Immature natural killer cell (primary cell): Measurements from ENCODE around the gene PREX1. TPM values are rescaled to one million over a fixed set of nuclear protein-coding genes. Genes with fewer than 3 reads are reported as not detected.

Experiments
- DNase-seq, 3 donors: peaks; one replicate each; pipeline ENCODE4 v3.0.0; 2022; ENCODE audit warnings: mixed read lengths in 1 of 3
- H3K27ac Mint-ChIP-seq, 6 donors: one replicate each; pipeline ENCODE4 v1.8.0; 2020; ENCODE audit warnings: mixed read lengths in 6 of 6, mild to moderate bottlenecking in 5 of 6, inconsistent platforms in 4 of 6, moderate library complexity in 3 of 6
- H3K27me3 Mint-ChIP-seq, 3 donors: one replicate each; pipeline ENCODE4 v1.8.0; 2020 to 2021; ENCODE audit warnings: low read depth in 3 of 3, mild to moderate bottlenecking in 3 of 3, mixed read lengths in 3 of 3, moderate library complexity in 3 of 3, inconsistent platforms in 1 of 3
- H3K36me3 Mint-ChIP-seq, 3 donors: one replicate each; pipeline ENCODE4 v1.8.0; 2020; ENCODE audit warnings: mixed read lengths in 3 of 3, inconsistent platforms in 2 of 3, mild to moderate bottlenecking in 2 of 3
- H3K4me1 Mint-ChIP-seq, 2 donors: one replicate each; pipeline ENCODE4 v1.8.0; 2020; ENCODE audit warnings: inconsistent platforms in 2 of 2, mild to moderate bottlenecking in 2 of 2, mixed read lengths in 2 of 2, moderate library complexity in 1 of 2
- H3K4me3 Mint-ChIP-seq, 5 donors: one replicate each; pipeline ENCODE4 v1.8.0; 2020; ENCODE audit warnings: mild to moderate bottlenecking in 5 of 5, mixed read lengths in 5 of 5, inconsistent platforms in 3 of 5, moderate library complexity in 3 of 5
- H3K9me3 Mint-ChIP-seq, 6 donors: one replicate each; pipeline ENCODE4 v1.8.0; 2020; ENCODE audit warnings: mild to moderate bottlenecking in 6 of 6, mixed read lengths in 6 of 6, inconsistent platforms in 4 of 6, moderate library complexity in 3 of 6
- polyA plus RNA-seq, 3 donors: library from polyadenylated mRNA; unstranded; fragments of 300-500 nt; fragmentation: Illumina TruSeq; gene quantifications; one replicate each; pipeline ENCODE4 v1.2.3, GENCODE V29; 2021

The PREX1 gene
- polyA plus RNA-seq, 3 donors from 2014 or later: 30.5 to 94.3 (median 54.9) TPM

DNA sequence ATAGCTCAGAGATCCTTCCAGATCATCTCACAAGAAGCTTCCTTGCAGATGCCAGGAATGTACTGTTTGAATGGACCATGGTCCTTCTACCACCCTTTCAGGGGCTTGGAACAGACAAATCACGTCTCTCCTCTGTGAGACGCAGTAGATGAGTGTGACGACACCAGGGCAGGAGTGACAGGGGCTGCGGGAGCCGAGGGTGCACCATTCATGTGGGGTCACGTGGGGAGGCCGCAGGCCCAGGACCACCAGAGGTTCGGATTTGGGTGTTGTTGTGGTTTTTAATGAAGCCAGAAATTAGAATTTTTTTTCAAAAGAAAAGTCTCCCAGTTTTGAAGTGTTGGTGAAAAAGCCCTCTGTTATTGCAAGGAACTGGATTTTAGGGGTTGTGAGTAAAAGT is 79.2 kb downstream of the PREX1 start:
- peaks cover 27 to 82% of the 10 kb centered on the region in 2 donors for H3K4me1 Mint-ChIP-seq
- no peak for DNase-seq
- H3K36me3 Mint-ChIP-seq: peaks cover 10 to 17% (median 16%) of the 10 kb centered on the region in 3 donors
- peak overlapping the region; percentile 85 to 96 (median 94) for H3K27ac Mint-ChIP-seq
- no peaks in the 10 kb centered on the region for H3K9me3 Mint-ChIP-seq
- H3K4me3 Mint-ChIP-seq: peak overlapping the region; percentile 46 to 76 (median 67)
- H3K27me3 Mint-ChIP-seq: peaks cover 2 to 8% (median 4%) of the 10 kb centered on the region in 3 donors

DNA sequence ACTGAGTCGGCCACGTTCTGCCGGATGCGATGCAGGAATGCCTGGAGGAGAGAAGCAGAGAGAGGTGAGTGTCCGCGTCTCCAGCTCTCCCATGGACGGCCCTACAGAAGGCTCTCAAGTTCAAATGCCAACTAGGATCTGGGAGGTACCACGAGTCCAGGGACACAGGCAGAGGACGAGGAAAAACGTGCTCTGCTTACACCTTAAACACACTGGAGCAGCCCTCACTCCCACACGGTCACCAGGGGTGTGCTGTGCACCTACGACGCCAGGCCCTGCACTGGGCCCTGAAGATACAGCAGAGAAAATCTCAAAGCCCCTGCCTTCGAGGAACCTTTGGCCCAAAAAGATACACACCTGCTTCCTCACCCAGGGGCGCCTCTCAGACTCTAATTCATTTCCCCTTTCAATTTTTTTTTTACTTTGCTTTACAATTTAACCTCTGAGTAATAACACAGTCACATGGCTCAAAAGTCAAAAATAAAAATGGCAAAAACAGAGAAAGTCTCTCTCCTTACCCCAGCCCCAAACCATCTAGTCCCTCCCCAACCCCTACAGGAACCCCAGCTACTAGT is 79.9 kb downstream of the PREX1 start:
- DNase-seq: no peak
- peak overlapping the region; percentile 85 to 96 (median 94) for H3K27ac Mint-ChIP-seq
- H3K4me1 Mint-ChIP-seq: peaks cover 34 to 82% of the 10 kb centered on the region in 2 donors
- peak overlapping the region; percentile 46 to 76 (median 67) for H3K4me3 Mint-ChIP-seq
- H3K9me3 Mint-ChIP-seq: no peaks in the 10 kb centered on the region
- H3K27me3 Mint-ChIP-seq: peaks cover 2 to 8% (median 4%) of the 10 kb centered on the region in 3 donors
- H3K36me3 Mint-ChIP-seq: peaks cover 14 to 20% (median 15%) of the 10 kb centered on the region in 3 donors

DNA sequence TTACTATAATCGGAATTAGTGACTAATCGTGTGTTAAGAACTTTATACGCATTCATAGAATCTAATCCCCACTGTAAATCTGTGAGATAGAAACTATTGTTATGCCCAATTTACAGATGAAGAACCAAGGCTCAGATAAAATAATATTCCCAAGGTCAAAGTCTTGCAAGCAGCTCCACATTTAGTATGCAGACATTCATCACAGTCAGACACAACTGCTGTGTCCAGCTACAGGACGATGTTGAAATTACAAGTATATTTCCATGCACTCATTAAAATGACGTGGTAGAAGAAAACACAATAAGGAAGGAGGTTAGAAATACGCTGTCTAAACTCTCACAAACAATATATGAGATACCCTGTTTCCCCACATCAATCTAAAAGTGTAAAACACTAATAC is 82.5 kb downstream of the PREX1 start:
- H3K4me3 Mint-ChIP-seq: no peak overlapping the region
- H3K36me3 Mint-ChIP-seq: peaks cover 17 to 30% (median 20%) of the 10 kb centered on the region in 3 donors
- DNase-seq: no peak
- H3K4me1 Mint-ChIP-seq: peaks cover 52 to 70% of the 10 kb centered on the region in 2 donors
- peaks cover 1 to 5% (median 3%) of the 10 kb centered on the region in 3 donors for H3K27me3 Mint-ChIP-seq
- H3K9me3 Mint-ChIP-seq: no peaks in the 10 kb centered on the region
- peak overlapping the region; percentile 27 to 82 (median 50) for H3K27ac Mint-ChIP-seq

DNA sequence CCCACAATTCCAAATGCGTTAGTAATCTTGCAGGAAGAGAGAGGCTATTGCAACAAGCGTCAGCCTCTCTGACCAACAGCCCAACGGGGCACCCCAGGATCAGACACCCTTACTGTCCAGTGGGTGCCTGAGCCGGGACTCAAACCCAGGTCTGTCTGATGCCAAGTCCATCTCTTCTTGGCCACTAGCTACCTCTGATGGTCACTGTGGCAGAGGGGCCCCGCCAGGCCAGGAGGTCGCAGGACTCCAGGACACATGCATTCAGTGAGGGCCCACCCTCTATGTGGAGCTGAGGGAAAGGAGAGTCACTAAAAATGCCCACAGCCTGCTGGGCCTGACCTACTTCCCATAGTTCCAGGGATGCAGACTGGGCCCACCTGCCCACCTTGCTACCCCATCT is 83.3 kb downstream of the PREX1 start:
- no peak for DNase-seq
- Mint-ChIP-seq H3K27me3 (peaks cover 1 to 8% (median 5%) of the 10 kb centered on the region in 3 donors), H3K27ac (peak overlapping the region in 4 of 6 donors; percentile 18 to 49 (median 27)), H3K9me3 (no peaks in the 10 kb centered on the region), H3K4me3 (no peak overlapping the region), H3K4me1 (peaks cover 60 to 70% of the 10 kb centered on the region in 2 donors), H3K36me3 (peaks cover 19 to 31% (median 21%) of the 10 kb centered on the region in 3 donors)

DNA sequence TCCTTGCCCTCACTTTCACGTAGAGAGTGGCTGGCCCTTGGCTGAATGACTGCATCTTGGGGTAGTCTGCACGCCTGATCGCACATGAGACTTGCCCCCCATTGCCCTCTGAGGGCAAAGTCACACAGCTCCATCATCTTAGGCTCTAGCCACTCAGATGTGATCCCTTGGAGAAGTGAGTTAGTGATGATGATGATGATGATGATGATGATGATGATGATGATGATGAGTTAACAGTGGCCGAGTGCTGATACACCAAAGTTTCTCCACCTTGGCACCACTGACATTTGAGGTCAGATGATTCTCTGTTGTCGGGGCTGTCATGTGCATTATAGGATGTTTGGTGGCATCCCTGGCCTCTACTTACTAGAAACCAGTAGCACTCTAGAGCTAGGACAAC is 84.0 kb downstream of the PREX1 start:
- peaks cover 19 to 35% (median 21%) of the 10 kb centered on the region in 3 donors for H3K36me3 Mint-ChIP-seq
- peak overlapping the region in 3 of 6 donors; percentile 5 to 60 (median 49) for H3K27ac Mint-ChIP-seq
- DNase-seq: no peak
- H3K9me3 Mint-ChIP-seq: no peaks in the 10 kb centered on the region
- H3K27me3 Mint-ChIP-seq: peaks cover 0 to 10% (median 7%) of the 10 kb centered on the region in 3 donors
- no peak overlapping the region for H3K4me3 Mint-ChIP-seq
- peaks cover 67 to 70% of the 10 kb centered on the region in 2 donors for H3K4me1 Mint-ChIP-seq

DNA sequence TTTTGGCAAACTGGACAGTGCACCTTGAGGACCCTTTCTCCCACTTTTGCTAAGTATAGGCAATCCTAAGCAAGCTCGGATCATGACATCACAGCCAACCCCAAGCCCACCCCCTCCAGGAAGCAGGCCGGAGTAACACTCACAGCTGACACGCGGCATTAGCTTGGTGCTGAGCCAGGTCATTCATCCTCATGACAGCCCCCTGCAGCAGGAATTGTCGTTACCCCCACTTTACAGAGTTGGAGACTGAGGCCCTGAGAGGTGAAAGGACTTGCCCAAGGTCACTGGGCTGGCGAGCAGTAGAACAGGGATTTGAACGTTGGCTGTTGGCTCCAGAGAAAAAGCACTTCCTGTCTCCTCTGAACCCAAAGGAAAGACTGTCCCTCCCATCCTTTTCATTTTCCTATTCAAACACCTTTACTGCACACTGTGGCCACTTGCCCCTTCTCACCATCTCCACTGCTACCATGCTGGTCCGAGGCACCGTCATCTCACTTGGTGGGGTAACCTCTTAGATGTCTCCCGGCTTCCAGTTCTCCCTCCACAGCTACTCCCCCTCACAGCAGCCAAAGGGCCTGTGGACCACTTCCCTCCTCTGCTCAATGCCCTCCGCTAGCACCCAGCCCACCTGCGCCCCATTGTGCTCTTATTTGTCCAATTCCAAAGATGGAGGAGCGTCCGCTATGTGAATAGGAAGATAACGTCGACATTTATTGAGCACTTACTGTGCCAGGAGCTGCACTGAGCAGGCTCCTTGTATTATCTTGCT is 84.7 kb downstream of the PREX1 start:
- H3K4me3 Mint-ChIP-seq: no peak overlapping the region
- H3K4me1 Mint-ChIP-seq: peaks cover 70 to 74% of the 10 kb centered on the region in 2 donors
- H3K27me3 Mint-ChIP-seq: peaks cover 0 to 10% (median 3%) of the 10 kb centered on the region in 3 donors
- no peak for DNase-seq
- H3K9me3 Mint-ChIP-seq: no peaks in the 10 kb centered on the region
- H3K36me3 Mint-ChIP-seq: peaks cover 19 to 35% (median 21%) of the 10 kb centered on the region in 3 donors
- H3K27ac Mint-ChIP-seq: peak overlapping the region; percentile 12 to 81 (median 70)

DNA sequence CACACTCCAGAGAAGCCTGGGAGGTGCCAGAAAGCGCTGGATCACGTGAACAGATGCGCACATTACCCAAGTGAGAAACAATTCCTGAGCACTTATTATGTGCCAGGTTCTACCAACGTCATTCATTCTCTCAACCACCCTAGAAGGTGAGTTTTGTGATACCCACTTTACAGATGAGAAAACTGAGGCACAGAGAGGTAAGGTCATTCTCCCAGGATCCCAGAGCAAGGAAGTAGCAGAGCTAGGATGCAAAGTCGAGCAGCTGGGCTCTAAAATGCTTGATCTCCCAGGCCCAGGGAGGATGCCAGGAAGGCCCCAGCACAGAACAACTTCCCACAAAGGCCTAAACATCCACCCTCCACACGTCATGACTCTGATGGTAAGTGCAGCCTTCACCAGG is 85.6 kb downstream of the PREX1 start:
- Mint-ChIP-seq H3K27ac (peak overlapping the region in 2 of 6 donors; percentile 20 to 45), H3K36me3 (peaks cover 21 to 39% (median 23%) of the 10 kb centered on the region in 3 donors), H3K4me1 (peaks cover 71 to 83% of the 10 kb centered on the region in 2 donors), H3K4me3 (no peak overlapping the region), H3K9me3 (no peaks in the 10 kb centered on the region), H3K27me3 (peaks cover 0 to 13% (median 3%) of the 10 kb centered on the region in 3 donors)
- no peak for DNase-seq

DNA sequence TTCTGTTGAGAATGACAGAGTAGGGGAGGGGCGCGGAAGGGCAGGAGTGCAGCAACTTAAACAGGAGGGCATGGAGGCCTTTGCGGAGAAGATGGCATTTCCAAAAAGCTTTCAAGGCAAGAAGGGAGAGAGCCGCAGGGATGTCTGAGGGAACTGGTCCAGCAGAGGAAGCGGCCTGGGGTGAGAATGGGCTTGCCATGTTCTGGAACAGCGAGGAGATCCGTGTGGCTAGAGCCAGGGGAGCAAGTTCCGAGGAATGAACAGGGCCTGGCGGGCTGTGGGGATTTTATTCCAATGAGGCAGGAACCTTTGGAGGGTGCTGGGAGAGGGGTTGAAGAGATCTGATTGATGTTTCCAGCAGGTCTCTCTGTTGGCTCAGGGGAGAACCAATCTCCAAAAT is 86.1 kb downstream of the PREX1 start:
- H3K9me3 Mint-ChIP-seq: no peaks in the 10 kb centered on the region
- peaks cover 21 to 44% (median 23%) of the 10 kb centered on the region in 3 donors for H3K36me3 Mint-ChIP-seq
- DNase-seq: no peak
- H3K4me1 Mint-ChIP-seq: peaks cover 72 to 84% of the 10 kb centered on the region in 2 donors
- H3K27ac Mint-ChIP-seq: peak overlapping the region; percentile 21 to 75 (median 46)
- H3K4me3 Mint-ChIP-seq: no peak overlapping the region
- H3K27me3 Mint-ChIP-seq: peaks cover 0 to 13% (median 3%) of the 10 kb centered on the region in 3 donors

DNA sequence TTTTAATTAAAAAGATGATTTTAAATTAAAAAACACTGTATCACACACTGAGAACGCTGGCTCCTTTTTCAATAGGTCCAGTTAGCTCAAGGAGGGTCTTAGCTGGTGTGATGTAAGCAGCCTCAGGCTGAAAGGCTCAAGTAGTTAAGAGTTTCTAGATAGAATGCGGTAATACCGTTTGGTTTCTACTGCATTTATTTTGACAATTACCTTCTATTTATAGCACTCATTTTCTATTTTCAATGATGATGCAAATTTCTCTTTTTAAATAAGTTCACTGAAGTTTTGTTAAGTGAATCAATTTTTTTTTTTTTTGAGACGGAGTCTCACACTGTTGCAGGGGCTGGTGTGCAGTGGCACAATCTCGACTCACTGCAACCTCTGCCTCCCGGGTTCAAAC is 87.1 kb downstream of the PREX1 start:
- H3K27ac Mint-ChIP-seq: peak overlapping the region in 1 of 6 donors; percentile 79
- peaks cover 17 to 50% (median 23%) of the 10 kb centered on the region in 3 donors for H3K36me3 Mint-ChIP-seq
- no peak overlapping the region for H3K4me3 Mint-ChIP-seq
- H3K4me1 Mint-ChIP-seq: peaks cover 78 to 86% of the 10 kb centered on the region in 2 donors
- DNase-seq: no peak
- H3K27me3 Mint-ChIP-seq: peaks cover 0 to 13% (median 10%) of the 10 kb centered on the region in 3 donors
- H3K9me3 Mint-ChIP-seq: no peaks in the 10 kb centered on the region

DNA sequence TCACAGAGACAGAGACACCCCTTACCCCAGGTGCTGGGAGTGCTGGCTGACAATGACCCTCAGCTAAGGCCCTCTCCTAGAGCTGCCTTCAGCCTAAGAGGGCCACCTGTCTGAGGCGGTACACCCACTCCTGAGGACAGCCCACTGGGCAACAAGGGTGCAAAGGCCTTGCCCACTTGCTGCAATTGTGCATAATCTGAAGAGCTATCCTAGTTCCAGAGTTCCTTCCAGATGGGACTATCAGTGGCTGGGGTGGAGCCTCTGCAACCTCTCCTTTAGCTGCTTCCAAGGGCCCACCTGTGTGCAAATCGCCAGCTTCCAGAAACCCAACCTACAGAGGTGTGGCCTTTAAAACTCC is 87.5 kb downstream of the PREX1 start:
- no peak for DNase-seq
- Mint-ChIP-seq H3K4me1 (peaks cover 78 to 86% of the 10 kb centered on the region in 2 donors), H3K4me3 (no peak overlapping the region), H3K36me3 (peaks cover 17 to 46% (median 23%) of the 10 kb centered on the region in 3 donors), H3K27ac (peak overlapping the region; percentile 70 to 93 (median 88)), H3K27me3 (peaks cover 0 to 13% (median 10%) of the 10 kb centered on the region in 3 donors), H3K9me3 (no peaks in the 10 kb centered on the region)

DNA sequence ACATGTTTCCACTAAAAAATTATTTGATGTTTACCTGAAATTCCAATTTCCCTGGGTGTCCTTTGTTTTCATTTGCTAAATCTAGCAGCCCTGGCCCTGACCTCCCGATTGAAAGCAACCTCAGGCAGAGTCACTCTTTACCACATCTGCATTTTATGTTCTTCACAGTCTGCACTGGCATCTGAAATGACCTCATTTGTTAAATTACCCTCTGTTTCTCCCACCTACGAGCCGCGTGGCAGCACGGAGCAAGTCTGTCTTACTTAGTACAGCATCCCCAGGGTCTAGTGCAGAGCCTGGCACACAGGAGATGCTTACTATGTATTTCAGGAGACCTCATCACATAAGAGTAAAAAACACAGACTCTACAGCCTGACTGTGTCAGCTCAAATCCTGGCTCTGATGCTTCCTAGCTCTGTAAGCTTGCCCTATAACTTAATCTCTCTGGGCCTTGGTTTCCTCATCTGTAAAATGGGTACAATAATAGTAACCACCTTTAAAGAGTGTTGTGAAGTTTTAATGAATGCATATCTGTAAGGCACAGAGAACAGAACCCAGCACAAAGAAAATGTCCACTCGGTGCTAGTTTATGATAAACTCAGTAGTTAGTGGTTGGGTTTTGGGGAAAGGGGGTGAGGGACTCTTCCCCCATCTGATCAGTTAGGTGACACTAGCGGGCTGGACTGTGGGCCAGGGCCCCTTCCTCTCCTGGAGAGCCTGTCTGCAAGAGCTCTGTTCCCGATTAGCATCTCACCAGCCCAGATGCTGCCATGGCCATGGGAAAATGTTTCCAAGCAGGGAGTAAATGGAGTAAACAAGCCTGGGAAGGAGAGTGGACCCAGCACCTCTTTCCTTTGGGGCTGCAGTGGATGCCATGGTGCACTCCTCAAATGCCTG is 88.2 kb downstream of the PREX1 start:
- H3K27me3 Mint-ChIP-seq: peaks cover 0 to 13% (median 10%) of the 10 kb centered on the region in 3 donors
- H3K9me3 Mint-ChIP-seq: no peaks in the 10 kb centered on the region
- H3K4me1 Mint-ChIP-seq: peaks cover 84 to 91% of the 10 kb centered on the region in 2 donors
- H3K27ac Mint-ChIP-seq: peak overlapping the region; percentile 79 to 93 (median 89)
- peak overlapping the region; percentile 58 to 82 (median 73) for H3K4me3 Mint-ChIP-seq
- peak in 1 of 3 donors; percentile 47 for DNase-seq
- H3K36me3 Mint-ChIP-seq: peaks cover 17 to 50% (median 23%) of the 10 kb centered on the region in 3 donors

DNA sequence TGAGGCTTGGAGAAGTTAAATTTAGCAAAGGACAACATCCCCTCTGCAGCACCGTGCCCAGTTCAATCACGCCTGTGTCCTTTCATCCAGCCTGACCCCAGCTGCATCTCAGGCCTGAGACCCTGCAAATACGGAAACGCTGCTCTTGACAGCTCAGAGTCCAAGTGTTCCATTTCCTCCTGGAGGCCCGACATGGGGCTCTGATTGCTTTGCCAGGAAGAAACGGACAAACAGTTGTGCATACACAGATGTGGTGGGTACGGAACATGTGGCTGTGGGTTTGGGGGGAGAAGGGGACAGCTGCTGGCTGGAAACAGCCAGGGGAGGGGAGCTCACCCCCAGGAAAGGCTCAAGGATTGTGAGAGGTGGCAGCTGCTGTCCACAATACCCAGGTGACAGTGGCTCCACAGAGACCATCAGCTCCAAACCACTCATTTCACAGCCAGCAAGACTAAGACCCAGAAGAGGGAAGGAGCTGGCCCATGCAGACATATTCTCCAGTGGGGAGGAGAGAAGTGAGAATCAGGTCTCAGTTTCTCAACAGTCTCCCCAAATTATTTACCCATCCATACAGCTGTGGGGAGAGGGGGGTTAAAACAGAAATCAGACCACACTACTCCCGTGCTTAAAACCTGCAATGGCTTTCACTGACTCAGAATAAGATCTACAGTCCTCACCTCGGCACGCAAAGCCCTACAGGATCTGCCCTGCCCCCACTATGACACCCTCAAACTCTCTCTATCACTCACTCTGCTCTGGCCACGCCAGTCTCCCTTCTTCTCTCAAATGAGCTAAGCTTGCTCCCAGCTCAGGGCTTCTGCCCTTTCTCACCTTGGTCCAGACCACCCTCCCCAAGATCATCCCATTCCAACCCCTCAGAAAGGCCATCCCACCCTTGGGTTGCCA is 89.1 kb downstream of the PREX1 start:
- Mint-ChIP-seq H3K27ac (peak overlapping the region; percentile 79 to 93 (median 89)), H3K27me3 (peaks cover 0 to 13% (median 10%) of the 10 kb centered on the region in 3 donors), H3K9me3 (no peaks in the 10 kb centered on the region), H3K36me3 (peaks cover 13 to 52% (median 18%) of the 10 kb centered on the region in 3 donors), H3K4me3 (peak overlapping the region; percentile 58 to 82 (median 73)), H3K4me1 (peaks cover 78 to 85% of the 10 kb centered on the region in 2 donors)
- DNase-seq: peak in 1 of 3 donors; percentile 54
